Progenitor cell of endocrine pancreas (in vitro differentiated cells): ENCODE results near the gene NOS1AP. TPM values are rescaled to one million over a fixed set of nuclear protein-coding genes. Genes with fewer than 3 reads are reported as not detected.

Source experiments
- DNase-seq: peaks from one replicate; pipeline ENCODE4 v3.0.0; 2021; ENCODE audit warnings: low spot score; ENCODE audit not compliant: unreplicated experiment
- H3K27ac Mint-ChIP-seq: 2 replicates; pipeline ENCODE4 v1.8.0; 2021; ENCODE audit warnings: mild to moderate bottlenecking, moderate library complexity, mixed read lengths
- H3K27me3 Mint-ChIP-seq: 2 replicates; pipeline ENCODE4 v1.8.0; 2021; ENCODE audit warnings: mixed read lengths
- H3K36me3 Mint-ChIP-seq: 2 replicates; pipeline ENCODE4 v1.8.0; 2022; ENCODE audit warnings: mixed read lengths; ENCODE audit not compliant: insufficient read depth
- H3K4me1 Mint-ChIP-seq: 2 replicates; pipeline ENCODE4 v1.8.0; 2021; ENCODE audit warnings: low read depth, mixed read lengths
- H3K4me3 Mint-ChIP-seq: 2 replicates; pipeline ENCODE4 v1.8.0; 2021; ENCODE audit warnings: low read depth, mild to moderate bottlenecking, moderate library complexity, mixed read lengths
- H3K9me3 Mint-ChIP-seq: 2 replicates; pipeline ENCODE4 v1.8.0; 2021; ENCODE audit warnings: low read depth, mixed read lengths
- total RNA-seq: library from RNA; stranded (reverse); gene quantifications from 2 replicates; pipeline ENCODE4 v1.2.1, GENCODE V29; 2021
- TF ChIP-seq, protein P1 (sequence below): fragments of 200-600 bp; sonication (generic); IDR thresholded peaks from one replicate; pipeline ENCODE4 v1.5.0; 2021; ENCODE audit warnings: antibody characterized with exemption, mild to moderate bottlenecking; ENCODE audit not compliant: unreplicated experiment

The NOS1AP gene
- total RNA-seq, 1 donor from 2014 or later = 5.6 TPM

DNA sequence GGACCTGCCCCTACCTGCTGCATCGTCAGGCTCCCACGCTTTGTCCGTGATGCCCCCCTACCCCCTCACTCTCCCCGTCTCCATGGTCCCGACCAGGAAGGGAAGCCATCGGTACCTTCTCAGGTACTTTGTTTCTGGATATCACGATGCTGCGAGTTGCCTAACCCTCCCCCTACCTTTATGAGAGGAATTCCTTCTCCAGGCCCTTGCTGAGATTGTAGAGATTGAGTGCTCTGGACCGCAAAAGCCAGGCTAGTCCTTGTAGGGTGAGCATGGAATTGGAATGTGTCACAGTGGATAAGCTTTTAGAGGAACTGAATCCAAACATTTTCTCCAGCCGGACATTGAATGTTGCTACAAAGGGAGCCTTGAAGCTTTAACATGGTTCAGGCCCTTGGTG is 298.3 kb downstream of the NOS1AP start:
- Mint-ChIP-seq H3K27me3 (no peaks in the 10 kb centered on the region), H3K4me3 (no peak overlapping the region), H3K27ac (no peak overlapping the region), H3K9me3 (no peaks in the 10 kb centered on the region), H3K4me1 (no peaks in the 10 kb centered on the region), H3K36me3 (no peaks in the 10 kb centered on the region)
- DNase-seq = no peak
- TF ChIP-seq, protein P1, sequence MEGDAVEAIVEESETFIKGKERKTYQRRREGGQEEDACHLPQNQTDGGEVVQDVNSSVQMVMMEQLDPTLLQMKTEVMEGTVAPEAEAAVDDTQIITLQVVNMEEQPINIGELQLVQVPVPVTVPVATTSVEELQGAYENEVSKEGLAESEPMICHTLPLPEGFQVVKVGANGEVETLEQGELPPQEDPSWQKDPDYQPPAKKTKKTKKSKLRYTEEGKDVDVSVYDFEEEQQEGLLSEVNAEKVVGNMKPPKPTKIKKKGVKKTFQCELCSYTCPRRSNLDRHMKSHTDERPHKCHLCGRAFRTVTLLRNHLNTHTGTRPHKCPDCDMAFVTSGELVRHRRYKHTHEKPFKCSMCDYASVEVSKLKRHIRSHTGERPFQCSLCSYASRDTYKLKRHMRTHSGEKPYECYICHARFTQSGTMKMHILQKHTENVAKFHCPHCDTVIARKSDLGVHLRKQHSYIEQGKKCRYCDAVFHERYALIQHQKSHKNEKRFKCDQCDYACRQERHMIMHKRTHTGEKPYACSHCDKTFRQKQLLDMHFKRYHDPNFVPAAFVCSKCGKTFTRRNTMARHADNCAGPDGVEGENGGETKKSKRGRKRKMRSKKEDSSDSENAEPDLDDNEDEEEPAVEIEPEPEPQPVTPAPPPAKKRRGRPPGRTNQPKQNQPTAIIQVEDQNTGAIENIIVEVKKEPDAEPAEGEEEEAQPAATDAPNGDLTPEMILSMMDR = no peak

DNA sequence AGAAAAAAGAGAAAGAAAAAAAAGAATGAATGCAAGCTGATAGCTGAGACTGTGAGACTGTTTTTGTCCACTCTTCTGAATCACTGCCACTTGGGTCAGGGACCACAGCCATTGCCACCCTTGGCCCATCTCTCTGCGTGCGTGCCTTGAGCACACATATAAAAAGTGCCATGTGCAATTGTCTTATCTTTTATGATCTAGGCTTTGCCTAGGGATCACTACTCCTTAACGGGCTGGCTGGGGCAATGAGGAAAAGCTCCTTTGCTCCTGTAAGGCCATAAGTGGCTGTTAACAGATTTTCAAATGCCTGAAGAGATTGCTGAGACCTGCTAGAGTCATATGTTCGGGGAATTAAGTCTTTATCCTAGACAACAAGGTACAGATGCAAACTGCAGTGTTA is 299.0 kb downstream of the NOS1AP start:
- Mint-ChIP-seq H3K4me3 (no peak overlapping the region), H3K36me3 (no peaks in the 10 kb centered on the region), H3K4me1 (no peaks in the 10 kb centered on the region), H3K9me3 (no peaks in the 10 kb centered on the region), H3K27me3 (no peaks in the 10 kb centered on the region), H3K27ac (no peak overlapping the region)
- TF ChIP-seq, protein P1 = no peak
- DNase-seq = no peak

DNA sequence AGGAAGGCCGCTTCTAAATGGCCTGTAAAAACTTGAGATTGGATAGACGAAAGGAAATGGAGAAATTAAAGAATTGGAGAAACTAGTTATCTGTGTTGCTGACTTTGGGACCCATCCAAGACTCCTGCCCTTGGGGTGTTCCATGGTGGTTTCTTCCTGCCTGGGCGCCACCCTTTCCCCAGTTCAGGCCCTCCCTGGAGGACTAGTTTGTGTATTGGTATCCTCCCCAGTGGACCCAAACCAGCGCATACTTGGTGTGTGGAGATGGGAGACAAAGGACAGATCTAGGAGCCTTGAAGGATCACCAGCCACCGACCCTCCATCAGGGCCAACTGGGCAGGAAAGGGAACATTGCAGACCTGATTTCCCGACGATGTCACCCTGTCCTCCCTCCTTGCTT is 300.1 kb downstream of the NOS1AP start:
- no peaks in the 10 kb centered on the region for H3K36me3 Mint-ChIP-seq
- no peak overlapping the region for H3K4me3 Mint-ChIP-seq
- no peaks in the 10 kb centered on the region for H3K4me1 Mint-ChIP-seq
- no peak for DNase-seq
- TF ChIP-seq, protein P1 = no peak
- no peaks in the 10 kb centered on the region for H3K9me3 Mint-ChIP-seq
- H3K27me3 Mint-ChIP-seq = no peaks in the 10 kb centered on the region
- H3K27ac Mint-ChIP-seq = no peak overlapping the region

DNA sequence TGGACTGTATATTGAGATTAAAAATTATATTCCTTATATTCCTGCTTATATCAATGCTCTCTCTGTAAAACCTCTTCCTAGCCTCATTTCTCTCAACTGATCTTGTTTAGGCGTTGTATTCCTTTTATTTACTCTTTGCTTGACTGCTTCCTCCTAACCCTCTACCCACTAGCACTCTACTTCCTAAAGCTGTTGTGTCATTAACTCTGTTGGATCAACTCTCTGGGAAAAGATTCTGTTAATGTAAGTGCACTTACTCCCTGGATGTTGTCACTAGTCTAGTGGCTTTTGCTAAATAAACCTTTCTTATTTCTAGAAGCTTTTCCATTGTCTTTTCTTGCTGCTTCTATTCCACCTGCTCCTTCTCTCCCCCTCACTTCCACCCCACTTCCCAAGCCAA is 300.7 kb downstream of the NOS1AP start:
- DNase-seq = no peak
- no peaks in the 10 kb centered on the region for H3K36me3 Mint-ChIP-seq
- no peak overlapping the region for H3K27ac Mint-ChIP-seq
- no peaks in the 10 kb centered on the region for H3K9me3 Mint-ChIP-seq
- TF ChIP-seq, protein P1 = no peak
- H3K27me3 Mint-ChIP-seq = no peaks in the 10 kb centered on the region
- H3K4me3 Mint-ChIP-seq = no peak overlapping the region
- no peaks in the 10 kb centered on the region for H3K4me1 Mint-ChIP-seq

DNA sequence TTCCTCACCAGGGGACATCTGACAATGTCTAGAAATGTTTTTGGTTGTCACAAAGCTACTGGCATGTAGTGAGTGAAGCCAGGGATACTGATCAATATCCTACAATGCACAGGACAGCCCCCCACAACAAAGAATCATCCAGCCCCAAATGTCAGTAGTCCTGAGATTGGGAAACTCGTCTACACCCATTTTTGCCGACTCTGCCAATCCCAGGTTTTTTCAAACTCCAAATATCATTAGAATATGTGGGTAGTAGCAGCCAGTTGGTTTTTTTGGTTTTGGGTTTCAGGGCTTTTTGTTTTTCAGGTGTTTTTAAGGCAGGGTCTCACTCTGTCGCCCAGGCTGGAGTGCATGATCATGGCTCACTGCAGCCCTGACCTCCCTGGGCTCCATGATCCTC is 301.2 kb downstream of the NOS1AP start:
- Mint-ChIP-seq H3K27ac (no peak overlapping the region), H3K27me3 (no peaks in the 10 kb centered on the region)

More for the DNA sequence above, 301.2 kb downstream of the NOS1AP start:
- no peak overlapping the region for H3K4me3 Mint-ChIP-seq
- H3K9me3 Mint-ChIP-seq = no peaks in the 10 kb centered on the region
- H3K4me1 Mint-ChIP-seq = no peaks in the 10 kb centered on the region
- no peaks in the 10 kb centered on the region for H3K36me3 Mint-ChIP-seq
- TF ChIP-seq, protein P1 = no peak
- no peak for DNase-seq
